Keratinocyte (primary cell): Measurements from ENCODE around the gene TNPO3.

Experiments used
- CTCF ChIP-seq, 3 experiments: IDR thresholded peaks in 1 of 3; conservative IDR thresholded peaks in 1 of 3; optimal IDR thresholded peaks in 1 of 3; 2 replicates in 2 of 3; 3 replicates in 1 of 3; pipeline versions ENCODE3 to v1.5.1; 2011; ENCODE audit warnings: low read length in 3 of 3, mild to moderate bottlenecking in 3 of 3, moderate library complexity in 2 of 3, control low read depth in 1 of 3, inconsistent platforms in 1 of 3; ENCODE audit not compliant: insufficient read depth in 2 of 3; ENCODE audit errors: extremely low read depth in 1 of 3
- EZH2 ChIP-seq: IDR thresholded peaks from one replicate; pipeline ENCODE4 v1.6.1; 2012; ENCODE audit warnings: inconsistent platforms, mild to moderate bottlenecking, low read length, moderate library complexity

- TF ChIP-seq CTCF (optimal IDR thresholded peaks at IDR 0.05 in 1 of 3, IDR thresholded peaks at IDR 0.05 in 1 of 3, conservative IDR thresholded peaks at IDR 0.05 in 1 of 3; ENCODE audit: extremely low read depth in 1 of 3, insufficient read depth in 2 of 3, low read length in 3 of 3) (no peak), EZH2 (no peak)
These were observed 36.9 kb downstream of the TNPO3 start for GRCh38 chr7:129017933-129018538.
